H1 (cell line): ENCODE data around the gene COL5A1. TPM values are rescaled to one million over a fixed set of nuclear protein-coding genes. Genes with fewer than 3 reads are reported as not detected.

ENCODE experiments used
- CTCF ChIA-PET: fragments of 300-600 bp; sonication (Branson Sonifier 250); formaldehyde crosslinking; loops from one replicate; lab custom pipeline; 2021; ENCODE audit not compliant: partially characterized antibody; lab: Charles Lee
- POLR2A ChIA-PET: fragments of 300-600 bp; sonication (Branson Sonifier 250); formaldehyde crosslinking; loops from one replicate; lab custom pipeline; 2021; ENCODE audit warnings: inconsistent platforms; ENCODE audit not compliant: partially characterized antibody; lab: Charles Lee
- DNase-seq, 2 experiments: peaks; one replicate each; pipeline versions ENCODE4 v3.0.0 to v3.0.0-alpha.2; 2010 to 2022; ENCODE audit warnings: low spot score in 2 of 2, low read depth in 1 of 2, mixed read lengths in 1 of 2
- FAIRE-seq: peaks from 2 replicates; lab custom pipeline; 2011; peaks lifted over from hg19 to GRCh38; lab: Jason Lieb, UNC
- H2AFZ ChIP-seq: 2 replicates; pipeline ENCODE4 v1.8.1; 2012; ENCODE audit warnings: low read length, inconsistent platforms
- H2AK5ac ChIP-seq: 2 replicates; pipeline ENCODE4 v1.6.1; 2013; ENCODE audit warnings: low read depth, low read length
- H2BK120ac ChIP-seq: replicated peaks from 2 replicates; pipeline ENCODE3; 2013; ENCODE audit warnings: low read depth, low read length, inconsistent platforms
- H2BK12ac ChIP-seq: 2 replicates; pipeline ENCODE4 v1.6.1; 2013; ENCODE audit warnings: low read depth, low read length
- H2BK15ac ChIP-seq: 2 replicates; pipeline ENCODE4 v1.6.1; 2013; ENCODE audit warnings: low read length
- H2BK20ac ChIP-seq: 2 replicates; pipeline ENCODE4 v1.6.1; 2013; ENCODE audit warnings: low read length
- H2BK5ac ChIP-seq: 2 replicates; pipeline ENCODE4 v1.6.1; 2013; ENCODE audit warnings: low read depth, low read length
- H3K14ac ChIP-seq: 2 replicates; pipeline ENCODE4 v1.6.1; 2013; ENCODE audit warnings: inconsistent platforms; ENCODE audit not compliant: insufficient read length
- H3K18ac ChIP-seq: 2 replicates; pipeline ENCODE4 v1.6.1; 2013; ENCODE audit warnings: low read length; ENCODE audit errors: extremely low read depth
- H3K23ac ChIP-seq: 2 replicates; pipeline ENCODE4 v1.6.1; 2013; ENCODE audit warnings: inconsistent platforms; ENCODE audit not compliant: insufficient read length
- H3K23me2 ChIP-seq: 2 replicates; pipeline ENCODE4 v1.6.1; 2013; ENCODE audit warnings: low read depth, low read length
- H3K27ac ChIP-seq: 2 replicates; pipeline ENCODE4 v1.6.1; 2011; ENCODE audit warnings: low read depth, low read length, inconsistent platforms
- H3K27me3 ChIP-seq, 4 experiments: replicated peaks in 1 of 4; 1 replicate in 1 of 4; 2 replicates in 3 of 4; pipeline versions ENCODE4 v1.6.1 to v1.8.1; 2011 to 2013; ENCODE audit warnings: low read length in 3 of 4, mild to moderate bottlenecking in 3 of 4, inconsistent platforms in 2 of 4, mixed read lengths in 2 of 4, moderate library complexity in 1 of 4; ENCODE audit not compliant: control insufficient read depth in 3 of 4, insufficient read depth in 3 of 4; ENCODE audit errors: extremely low read depth in 1 of 4
- H3K36me3 ChIP-seq, 4 experiments: 2 replicates each; pipeline versions ENCODE4 v1.6.1 to v1.8.1; 2011 to 2013; ENCODE audit warnings: mild to moderate bottlenecking in 4 of 4, low read length in 3 of 4, moderate library complexity in 2 of 4, control low read depth in 1 of 4, inconsistent platforms in 1 of 4; ENCODE audit not compliant: insufficient read depth in 4 of 4, control insufficient read depth in 2 of 4
- H3K4ac ChIP-seq: replicated peaks from 2 replicates; pipeline ENCODE3; 2013; ENCODE audit warnings: low read length, low read depth, mixed read lengths, inconsistent platforms; ENCODE audit not compliant: insufficient read length
- H3K4me1 ChIP-seq, 4 experiments: replicated peaks in 1 of 4; 1 replicate in 1 of 4; 2 replicates in 3 of 4; pipeline versions ENCODE4 v1.6.1 to v1.8.1; 2011 to 2013; ENCODE audit warnings: low read length in 3 of 4, inconsistent platforms in 2 of 4, mixed read lengths in 1 of 4; ENCODE audit not compliant: insufficient read depth in 4 of 4, control insufficient read depth in 3 of 4
- H3K4me2 ChIP-seq, 2 experiments: 2 replicates each; pipeline versions ENCODE4 v1.6.1 to v1.8.1; 2011 to 2013; ENCODE audit warnings: low read depth in 2 of 2, low read length in 2 of 2, control low read depth in 1 of 2, inconsistent platforms in 1 of 2, mild to moderate bottlenecking in 1 of 2; ENCODE audit not compliant: insufficient read depth in 1 of 2
- H3K4me3 ChIP-seq, 4 experiments: fragments of 200-600, 300-600 bp in 1 of 4; sonication (generic), shearing (Covaris generic), sonication (Bioruptor Twin) in 1 of 4; 2 replicates each; pipeline versions ENCODE4 v1.5.1 to v1.8.1; 2011 to 2016; ENCODE audit warnings: low read length in 4 of 4, low read depth in 3 of 4, control low read depth in 2 of 4, inconsistent platforms in 2 of 4, mild to moderate bottlenecking in 2 of 4, mixed read lengths in 1 of 4, moderate library complexity in 1 of 4; ENCODE audit not compliant: insufficient read depth in 2 of 4; ENCODE audit errors: extremely low read depth in 1 of 4
- H3K56ac ChIP-seq: replicated peaks from 2 replicates; pipeline ENCODE3; 2013; ENCODE audit warnings: low read depth, mild to moderate bottlenecking, mixed read lengths, low read length, inconsistent platforms; ENCODE audit not compliant: insufficient read length
- H3K79me1 ChIP-seq: 2 replicates; pipeline ENCODE4 v1.6.1; 2013; ENCODE audit warnings: low read depth, low read length, control low read depth
- H3K79me2 ChIP-seq, 2 experiments: 2 replicates each; pipeline versions ENCODE4 v1.6.1 to v1.8.1; 2012 to 2013; ENCODE audit warnings: low read length in 2 of 2, mild to moderate bottlenecking in 2 of 2, inconsistent platforms in 1 of 2; ENCODE audit not compliant: insufficient read depth in 2 of 2, control insufficient read depth in 1 of 2
- H3K9ac ChIP-seq, 4 experiments: replicated peaks in 1 of 4; 1 replicate in 1 of 4; 2 replicates in 3 of 4; pipeline versions ENCODE4 v1.6.1 to v1.8.1; 2011 to 2013; ENCODE audit warnings: low read depth in 3 of 4, low read length in 3 of 4, control low read depth in 2 of 4, mild to moderate bottlenecking in 2 of 4, moderate library complexity in 2 of 4, inconsistent platforms in 1 of 4; ENCODE audit errors: extremely low read depth in 1 of 4
- H3K9me3 ChIP-seq, 2 experiments: 2 replicates each; pipeline versions ENCODE4 v1.6.1 to v1.8.1; 2012 to 2013; ENCODE audit warnings: mild to moderate bottlenecking in 2 of 2, moderate library complexity in 2 of 2, control low read depth in 1 of 2, inconsistent platforms in 1 of 2, low read depth in 1 of 2, low read length in 1 of 2, mixed read lengths in 1 of 2; ENCODE audit not compliant: insufficient read depth in 2 of 2
- H4K20me1 ChIP-seq, 2 experiments: replicated peaks in 1 of 2; 2 replicates each; pipeline versions ENCODE3 to v1.8.1; 2011 to 2013; ENCODE audit warnings: inconsistent platforms in 2 of 2, low read length in 2 of 2, mild to moderate bottlenecking in 1 of 2; ENCODE audit not compliant: insufficient read depth in 2 of 2, control insufficient read depth in 1 of 2
- H4K5ac ChIP-seq: 2 replicates; pipeline ENCODE4 v1.6.1; 2013; ENCODE audit warnings: low read length, low read depth, mixed read lengths, inconsistent platforms; ENCODE audit not compliant: insufficient read length
- H4K8ac ChIP-seq: 2 replicates; pipeline ENCODE4 v1.8.0; 2013; ENCODE audit warnings: mild to moderate bottlenecking, moderate library complexity, low read length, inconsistent platforms; ENCODE audit not compliant: insufficient read depth; ENCODE audit errors: extremely low read depth
- H4K91ac ChIP-seq: replicated peaks from 2 replicates; pipeline ENCODE3; 2013; ENCODE audit warnings: low read length, mixed read lengths, inconsistent platforms; ENCODE audit not compliant: insufficient read length
- EGR1 ChIP-seq: IDR thresholded peaks from 2 replicates; pipeline ENCODE4 v1.6.1; 2011; ENCODE audit warnings: low read depth, low read length, borderline replicate concordance
- MAX ChIP-seq: IDR thresholded peaks from 2 replicates; pipeline ENCODE4 v1.6.1; 2012; ENCODE audit warnings: inconsistent platforms
- WGBS, 2 experiments: shearing (Covaris generic) in 1 of 2; methylation state at CpG; one replicate each; pipeline versions ENCODE4 v1.1.6 to v1.1.7; 2013 to 2015; ENCODE audit warnings: low lambda C conversion rate in 2 of 2, mixed read lengths in 2 of 2, inconsistent platforms in 1 of 2, low coverage in 1 of 2, missing lambda C conversion rate in 1 of 2; ENCODE audit not compliant: insufficient replicate concordance in 2 of 2, insufficient coverage in 1 of 2, insufficient read length in 1 of 2; ENCODE audit errors: extremely low coverage in 1 of 2, missing lambda C conversion rate in 1 of 2; 5-methylcytosine and 5-hydroxymethylcytosine counted together
- polyA plus RNA-seq, 7 experiments: library from polyadenylated mRNA; depleted of rRNA in 3 of 7; stranded (reverse) in 5 of 7; unstranded in 2 of 7; fragments of >200 nt in 5 of 7; fragments of 200-250 nt in 2 of 7; gene quantifications; 1 replicate in 5 of 7; 2 replicates in 1 of 7; 4 replicates in 1 of 7; pipeline versions ENCODE4 v1.2.1 to v1.2.3, GENCODE V29; 2011 to 2013; ENCODE audit warnings: missing spikeins in 2 of 7, mixed read lengths in 2 of 7
- total RNA-seq: library from RNA; stranded (reverse); fragmentation: NEBNext Ultra II Directional; extraction: Animal tissue kit (Norgen Biotek cat#: 25700); gene quantifications from 2 replicates; pipeline ENCODE4 v1.2.1, GENCODE V29; 2021

Gene COL5A1
- total and polyA plus RNA-seq, 2 of the 8 experiments (the other 6 are each of a cell fraction or from before 2014, with no cell fraction given) = 3.8 to 12.0 TPM

- Histone ChIP-seq H3K9me3 (no peaks in the 10 kb centered on the region), H3K36me3 (no peaks in the 10 kb centered on the region), H4K20me1 (peaks cover 0 to 2% of the 10 kb centered on the region in 2 experiments), H2BK5ac (no peak overlapping the region), H3K79me2 (no peaks in the 10 kb centered on the region), H3K14ac (no peak overlapping the region), H2BK120ac (no peak overlapping the region), H3K9ac (no peak overlapping the region), H4K91ac (no peak overlapping the region), H2AFZ (no peak overlapping the region), H3K27me3 (no peaks in the 10 kb centered on the region), H2AK5ac (no peak overlapping the region), H3K4me3 (no peak overlapping the region), H3K23ac (no peak overlapping the region), H3K79me1 (no peaks in the 10 kb centered on the region), H3K4ac (no peak overlapping the region), H2BK15ac (no peak overlapping the region), H4K8ac (no peak overlapping the region; the same call in 1 of the 2 replicates), H2BK12ac (no peak overlapping the region)
- 84% methylated on average over 9 of the region's 9 CpGs; no CpG with 5 or more reads in 1 of the 2 experiments for WGBS, 2 experiments
- POLR2A ChIA-PET = no interaction called here
- CTCF ChIA-PET = interaction anchor here (1.1 to 3.0 kb wide), 5 partner anchors 22 to 32 kb away, joined by 3 to 10 read pairs (median 5); no protein-coding TSS in a partner anchor
- no peak for FAIRE-seq
- no peak for DNase-seq
- no peak for TF ChIP-seq MAX
- no peak for TF ChIP-seq EGR1
- TF ChIP-seq, all 59 proteins: peak for 0
- Histone ChIP-seq H3K18ac (no peak overlapping the region), H3K56ac (no peak overlapping the region), H3K23me2 (no peaks in the 10 kb centered on the region), H4K5ac (no peak overlapping the region), H3K4me2 (no peak overlapping the region), H3K4me1 (peaks cover 9 to 22% (median 14%) of the 10 kb centered on the region in 4 experiments; a peak in 6 of 7 replicates), H2BK20ac (0 out of 2 replicates have a peak overlapping the region, but pooled peaks have one; percentile 6), H3K27ac (no peak overlapping the region)
These were observed 166.3 kb downstream of the COL5A1 start for GRCh38 chr9:134807716-134808446.
